K562 (cell line): ENCODE results near the gene E2F1. TPM values are rescaled to one million over a fixed set of nuclear protein-coding genes. Genes with fewer than 3 reads are reported as not detected.

Experiments used
- BRCA1 ChIP-seq, 2 experiments: fragments of 450-650 bp in 1 of 2; sonication (generic) in 1 of 2; formaldehyde crosslinking in 1 of 2; IDR thresholded peaks; 2 replicates each; pipeline versions ENCODE4 v1.5.0 to v1.6.1; 2017 to 2020; ENCODE audit warnings: mild to moderate bottlenecking in 1 of 2, missing genetic modification reagents in 1 of 2
- BRF2 ChIP-seq: IDR thresholded peaks from 3 replicates; pipeline ENCODE4 v1.6.1; 2011; ENCODE audit warnings: borderline replicate concordance, mild to moderate bottlenecking; ENCODE audit not compliant: insufficient read length, insufficient read depth
- MITF ChIP-seq: IDR thresholded peaks from 2 replicates; pipeline ENCODE4 v1.6.1; 2014; ENCODE audit warnings: antibody characterized with exemption
- TCF7L2 ChIP-seq: fragments of 150-350 bp; IDR thresholded peaks from 2 replicates; pipeline ENCODE4 v1.6.1; 2016; ENCODE audit warnings: low read depth, mild to moderate bottlenecking, low read length, moderate library complexity
- U2AF2 ChIP-seq: fragments of 200-400 bp; formaldehyde crosslinking; optimal IDR thresholded peaks from 2 replicates; pipeline ENCODE3; 2017; ENCODE audit warnings: low read depth, mild to moderate bottlenecking, low read length
- ZBTB2 ChIP-seq: fragments of 450-650 bp; IDR thresholded peaks from 2 replicates; pipeline ENCODE4 v1.6.1; 2016; ENCODE audit warnings: antibody characterized with exemption
- ZNF224 ChIP-seq: sonication (generic); formaldehyde crosslinking; IDR thresholded peaks from 2 replicates; pipeline ENCODE4 v1.8.0; 2022; ENCODE audit warnings: mild to moderate bottlenecking, missing genetic modification reagents
- ZNF316 ChIP-seq: fragments of 450-650 bp; IDR thresholded peaks from 2 replicates; pipeline ENCODE4 v1.6.1; 2016
- polyA plus RNA-seq, 8 experiments: library from polyadenylated mRNA; depleted of rRNA in 4 of 8; stranded (reverse) in 5 of 8; unstranded in 3 of 8; fragments of >200 nt; fragmentation: Nextera tagmentation in 2 of 8; fragmentation: Illumina TruSeq in 1 of 8; extraction: Ambion mirVana in 2 of 8; extraction: Trizol in 1 of 8; gene quantifications; 2 replicates each; pipeline versions ENCODE4 v1.2.1 to v1.2.3, GENCODE V29; 2011 to 2014; ENCODE audit warnings: inconsistent platforms in 1 of 8, missing spikeins in 1 of 8
- total RNA-seq, 7 experiments: library from RNA; depleted of rRNA in 6 of 7; stranded (reverse); fragments of >200 nt in 6 of 7; fragmentation: Illumina TruSeq in 2 of 7; extraction: Trizol in 2 of 7; gene quantifications; 2 replicates each; pipeline versions ENCODE4 v1.2.1 to v1.2.3, GENCODE V29; 2011 to 2021; ENCODE audit warnings: low replicate concordance in 1 of 7

The E2F1 gene
- total and polyA plus RNA-seq, 9 of the 15 experiments (the other 6 are each of a cell fraction or from before 2014, with no cell fraction given), result 0.14 to 30.6 (median 13.1) TPM

- TF ChIP-seq BRF2, result no peak
- TF ChIP-seq ZBTB2, result no peak
- TF ChIP-seq MITF, result no peak
- TF ChIP-seq U2AF2, result no peak
- no peak for TF ChIP-seq BRCA1 (IDR thresholded peaks at IDR 0.05)
- no peak for TF ChIP-seq BRCA1 (CRISPR knock-in tag; IDR thresholded peaks at IDR 0.05)
- TF ChIP-seq ZNF224 (CRISPR knock-in tag), result no peak
- no peak for TF ChIP-seq TCF7L2
- TF ChIP-seq ZNF316, result no peak
Measured at GRCh38 chr20:33693741-33694638, 7.8 kb upstream of the E2F1 start (continued).
